Omental fat pad (tissue), 4 donors: ENCODE measurements around the gene ARID5A. TPM values are rescaled to one million over a fixed set of nuclear protein-coding genes. Genes with fewer than 3 reads are reported as not detected.

Experiments used
- ATAC-seq: fragments of 150-250 bp; one replicate; pipeline ENCODE4 v1.9.1; 2016; ENCODE audit warnings: mild to moderate bottlenecking, moderate library complexity; ENCODE audit not compliant: low FRiP score
- DNase-seq: peaks from one replicate; pipeline ENCODE4 v3.0.0-alpha.2; 2019; ENCODE audit warnings: low spot score
- CTCF ChIP-seq, 3 donors: fragments of 450-650 bp; IDR thresholded peaks; one replicate each; pipeline ENCODE4 v1.5.1; 2016 to 2017; ENCODE audit warnings: antibody characterized with exemption in 3 of 3, mild to moderate bottlenecking in 3 of 3, moderate library complexity in 2 of 3
- total RNA-seq, 4 donors: library from RNA; depleted of rRNA; stranded (reverse); fragments of >200 nt; gene quantifications; one replicate each; pipeline ENCODE4 v1.1.0, GENCODE V29; 2016

The ARID5A gene
- total RNA-seq, 4 donors from 2014 or later = 26.2 to 79.7 (median 41.8) TPM

- DNase-seq (no peak), ATAC-seq (no peak)
- TF ChIP-seq CTCF (IDR thresholded peaks at IDR 0.05) = no peak
Observed at GRCh38 chr2:96523659-96524481, 12.7 kb upstream of the ARID5A start.

GRCh38 chr2:96524482-96525210 is 11.9 kb upstream of the ARID5A start:
- ATAC-seq (no peak), DNase-seq (no peak)
- TF ChIP-seq CTCF (IDR thresholded peaks at IDR 0.05) = no peak

- no peak for TF ChIP-seq CTCF (IDR thresholded peaks at IDR 0.05)
- no peak for DNase-seq
- ATAC-seq = no peak
Observed at GRCh38 chr2:96525211-96525507, 11.4 kb upstream of the ARID5A start.

- TF ChIP-seq CTCF (IDR thresholded peaks at IDR 0.05) = no peak
- ATAC-seq = no peak
- no peak for DNase-seq
Observed at GRCh38 chr2:96526101-96526591, 10.4 kb upstream of the ARID5A start.

GRCh38 chr2:96526615-96527285 is 9.8 kb upstream of the ARID5A start:
- ATAC-seq (no peak), DNase-seq (no peak)
- no peak for TF ChIP-seq CTCF (IDR thresholded peaks at IDR 0.05)

- no peak for TF ChIP-seq CTCF (IDR thresholded peaks at IDR 0.05)
- ATAC-seq (no peak), DNase-seq (no peak)
Observed at GRCh38 chr2:96527286-96528005, 9.1 kb upstream of the ARID5A start.
